Renal pelvis (tissue), 4 donors: ENCODE results near the gene DNMBP. TPM values are rescaled to one million over a fixed set of nuclear protein-coding genes. Genes with fewer than 3 reads are reported as not detected.
"Not testable (repeated sequence)": the region's sequence is repeated elsewhere in the genome, so short reads cannot be mapped to it uniquely, and the experiment has no call there.

Source experiments
- DNase-seq: peaks from one replicate; pipeline ENCODE4 v3.0.0-alpha.2; 2013
- polyA plus RNA-seq, 3 donors: library from polyadenylated mRNA; unstranded; fragments of 120-200 nt; gene quantifications; one replicate each; pipeline ENCODE4 v1.2.1, GENCODE V29; 2013; ENCODE audit not compliant: insufficient read length in 3 of 3

Gene DNMBP
- polyA plus RNA-seq, 3 donors = 32.7 to 43.6 (median 35.4) TPM

GRCh38 chr10:99920486-99920885 is 89.3 kb downstream of the DNMBP start:
- DNase-seq = no peak

- peak; percentile 80 for DNase-seq
Measured at GRCh38 chr10:99917963-99918825, 91.6 kb downstream of the DNMBP start.

GRCh38 chr10:99916776-99917175 is 93.0 kb downstream of the DNMBP start:
- no peak for DNase-seq

- DNase-seq = no peak
Measured at GRCh38 chr10:99915414-99915813, 94.3 kb downstream of the DNMBP start.

- DNase-seq = no peak
Measured at GRCh38 chr10:99914236-99914635, 95.5 kb downstream of the DNMBP start.

GRCh38 chr10:99913831-99914235 is 95.9 kb downstream of the DNMBP start:
- DNase-seq = peak; percentile 82

GRCh38 chr10:99912041-99912440 is 97.7 kb downstream of the DNMBP start:
- no peak for DNase-seq

GRCh38 chr10:99908512-99908911 is 101.2 kb downstream of the DNMBP start:
- no peak for DNase-seq

- no peak for DNase-seq
Measured at GRCh38 chr10:99906470-99906869, 103.3 kb downstream of the DNMBP start.

GRCh38 chr10:99905971-99906370 is 103.8 kb downstream of the DNMBP start:
- no peak for DNase-seq

GRCh38 chr10:99895867-99896266 is 113.9 kb downstream of the DNMBP start:
- DNase-seq = no peak

- not testable (repeated sequence) for DNase-seq
Measured at GRCh38 chr10:99895066-99895465, 114.7 kb downstream of the DNMBP start.

- no peak for DNase-seq
Measured at GRCh38 chr10:99894613-99895012, 115.1 kb downstream of the DNMBP start.

GRCh38 chr10:99888622-99889021 is 121.1 kb downstream of the DNMBP start:
- no peak for DNase-seq

- DNase-seq = no peak
Measured at GRCh38 chr10:99883523-99883922, 126.2 kb downstream of the DNMBP start.

- DNase-seq = no peak
Measured at GRCh38 chr10:99881371-99881770, 128.4 kb downstream of the DNMBP start.

GRCh38 chr10:99880080-99880835 is 129.5 kb downstream of the DNMBP start:
- no peak for DNase-seq

- no peak for DNase-seq
Measured at GRCh38 chr10:99875473-99875872, 134.3 kb downstream of the DNMBP start.

- no peak for DNase-seq
Measured at GRCh38 chr10:99874341-99875085, 135.2 kb downstream of the DNMBP start.

GRCh38 chr10:99873846-99874245 is 135.9 kb downstream of the DNMBP start:
- no peak for DNase-seq

GRCh38 chr10:99872367-99873162 is 137.2 kb downstream of the DNMBP start:
- no peak for DNase-seq
